LNCAP (cell line): ENCODE data around the gene KNTC1.

Source experiments
- TF ChIP-seq, protein P1 (sequence below): fragments of 450-650 bp; IDR thresholded peaks from 2 replicates; pipeline ENCODE4 v1.5.1; 2017; ENCODE audit warnings: mild to moderate bottlenecking

KNTC1 gene, protein sequence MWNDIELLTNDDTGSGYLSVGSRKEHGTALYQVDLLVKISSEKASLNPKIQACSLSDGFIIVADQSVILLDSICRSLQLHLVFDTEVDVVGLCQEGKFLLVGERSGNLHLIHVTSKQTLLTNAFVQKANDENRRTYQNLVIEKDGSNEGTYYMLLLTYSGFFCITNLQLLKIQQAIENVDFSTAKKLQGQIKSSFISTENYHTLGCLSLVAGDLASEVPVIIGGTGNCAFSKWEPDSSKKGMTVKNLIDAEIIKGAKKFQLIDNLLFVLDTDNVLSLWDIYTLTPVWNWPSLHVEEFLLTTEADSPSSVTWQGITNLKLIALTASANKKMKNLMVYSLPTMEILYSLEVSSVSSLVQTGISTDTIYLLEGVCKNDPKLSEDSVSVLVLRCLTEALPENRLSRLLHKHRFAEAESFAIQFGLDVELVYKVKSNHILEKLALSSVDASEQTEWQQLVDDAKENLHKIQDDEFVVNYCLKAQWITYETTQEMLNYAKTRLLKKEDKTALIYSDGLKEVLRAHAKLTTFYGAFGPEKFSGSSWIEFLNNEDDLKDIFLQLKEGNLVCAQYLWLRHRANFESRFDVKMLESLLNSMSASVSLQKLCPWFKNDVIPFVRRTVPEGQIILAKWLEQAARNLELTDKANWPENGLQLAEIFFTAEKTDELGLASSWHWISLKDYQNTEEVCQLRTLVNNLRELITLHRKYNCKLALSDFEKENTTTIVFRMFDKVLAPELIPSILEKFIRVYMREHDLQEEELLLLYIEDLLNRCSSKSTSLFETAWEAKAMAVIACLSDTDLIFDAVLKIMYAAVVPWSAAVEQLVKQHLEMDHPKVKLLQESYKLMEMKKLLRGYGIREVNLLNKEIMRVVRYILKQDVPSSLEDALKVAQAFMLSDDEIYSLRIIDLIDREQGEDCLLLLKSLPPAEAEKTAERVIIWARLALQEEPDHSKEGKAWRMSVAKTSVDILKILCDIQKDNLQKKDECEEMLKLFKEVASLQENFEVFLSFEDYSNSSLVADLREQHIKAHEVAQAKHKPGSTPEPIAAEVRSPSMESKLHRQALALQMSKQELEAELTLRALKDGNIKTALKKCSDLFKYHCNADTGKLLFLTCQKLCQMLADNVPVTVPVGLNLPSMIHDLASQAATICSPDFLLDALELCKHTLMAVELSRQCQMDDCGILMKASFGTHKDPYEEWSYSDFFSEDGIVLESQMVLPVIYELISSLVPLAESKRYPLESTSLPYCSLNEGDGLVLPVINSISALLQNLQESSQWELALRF (N-terminal part only)

DNA sequence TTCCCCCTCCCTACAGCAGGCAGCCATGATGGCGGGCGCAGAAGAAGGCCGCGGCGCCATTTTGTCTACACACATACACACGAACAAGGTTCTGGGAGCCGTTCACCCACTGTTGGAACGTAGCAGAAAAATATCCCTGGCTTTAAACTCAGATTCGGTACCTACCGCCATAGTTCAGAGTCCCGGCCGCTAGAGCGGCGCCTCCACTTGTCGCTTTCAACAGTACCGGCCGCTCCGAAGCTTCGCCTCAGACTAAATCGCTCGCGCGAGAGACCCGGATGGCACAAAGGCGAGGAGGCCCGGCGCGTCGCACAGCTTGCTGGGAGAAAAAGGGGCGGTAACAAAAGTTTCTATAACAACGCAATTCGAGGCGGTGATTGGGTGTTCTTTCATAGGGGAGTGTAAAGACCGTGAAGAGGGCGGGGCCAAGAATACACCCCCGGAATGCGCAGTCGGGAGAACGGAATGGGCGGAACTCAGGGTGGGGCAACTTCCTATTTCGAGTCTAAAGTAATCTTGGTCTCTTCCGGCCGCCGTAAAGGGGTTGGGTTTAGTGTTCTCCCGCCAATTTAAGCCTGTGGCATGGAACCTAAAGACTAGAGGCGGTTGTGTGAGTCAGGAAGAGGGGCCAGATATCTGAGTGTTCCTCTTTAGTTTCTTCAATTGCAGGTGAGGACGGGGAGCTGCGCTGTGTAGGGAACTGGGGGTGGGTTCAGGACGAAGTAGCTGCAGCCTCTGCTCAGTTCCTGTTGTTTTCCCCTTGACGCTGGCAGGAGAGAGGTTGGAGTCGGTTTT lies at the start of gene KNTC1, which contains the start of gene RSRC2:
Gene KNTC1, plus strand, starts transcription at position 567 of the 795 bp plus-strand sequence. CDS start 2,815 bp downstream, outside the sequence.
Gene RSRC2, minus strand, starts transcription at position 254 of the 795 bp plus-strand sequence. Its CDS starts 83 bp downstream, at position 171.
- TF ChIP-seq, protein P1, sequence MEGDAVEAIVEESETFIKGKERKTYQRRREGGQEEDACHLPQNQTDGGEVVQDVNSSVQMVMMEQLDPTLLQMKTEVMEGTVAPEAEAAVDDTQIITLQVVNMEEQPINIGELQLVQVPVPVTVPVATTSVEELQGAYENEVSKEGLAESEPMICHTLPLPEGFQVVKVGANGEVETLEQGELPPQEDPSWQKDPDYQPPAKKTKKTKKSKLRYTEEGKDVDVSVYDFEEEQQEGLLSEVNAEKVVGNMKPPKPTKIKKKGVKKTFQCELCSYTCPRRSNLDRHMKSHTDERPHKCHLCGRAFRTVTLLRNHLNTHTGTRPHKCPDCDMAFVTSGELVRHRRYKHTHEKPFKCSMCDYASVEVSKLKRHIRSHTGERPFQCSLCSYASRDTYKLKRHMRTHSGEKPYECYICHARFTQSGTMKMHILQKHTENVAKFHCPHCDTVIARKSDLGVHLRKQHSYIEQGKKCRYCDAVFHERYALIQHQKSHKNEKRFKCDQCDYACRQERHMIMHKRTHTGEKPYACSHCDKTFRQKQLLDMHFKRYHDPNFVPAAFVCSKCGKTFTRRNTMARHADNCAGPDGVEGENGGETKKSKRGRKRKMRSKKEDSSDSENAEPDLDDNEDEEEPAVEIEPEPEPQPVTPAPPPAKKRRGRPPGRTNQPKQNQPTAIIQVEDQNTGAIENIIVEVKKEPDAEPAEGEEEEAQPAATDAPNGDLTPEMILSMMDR = no peak

DNA sequence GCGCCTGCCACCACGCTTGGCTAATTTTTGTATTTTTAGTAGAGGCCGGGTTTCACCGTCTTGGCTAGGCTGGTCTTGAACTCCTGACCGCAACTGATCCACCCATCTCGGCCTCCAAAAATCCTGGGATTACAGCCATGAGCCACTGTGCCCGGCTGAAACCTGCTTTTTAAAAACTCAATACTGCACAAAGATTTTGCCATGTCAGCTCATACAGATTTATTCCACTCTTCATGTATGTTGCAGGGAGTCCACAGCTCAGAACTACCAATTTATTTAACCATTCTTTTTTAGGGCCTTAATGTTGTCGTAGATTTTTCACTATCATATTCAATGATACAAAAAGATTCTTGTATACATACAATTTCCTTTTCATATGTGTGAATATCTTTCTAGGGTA lies 46.3 kb upstream of the KNTC1 start:
- TF ChIP-seq, protein P1 = no peak

DNA sequence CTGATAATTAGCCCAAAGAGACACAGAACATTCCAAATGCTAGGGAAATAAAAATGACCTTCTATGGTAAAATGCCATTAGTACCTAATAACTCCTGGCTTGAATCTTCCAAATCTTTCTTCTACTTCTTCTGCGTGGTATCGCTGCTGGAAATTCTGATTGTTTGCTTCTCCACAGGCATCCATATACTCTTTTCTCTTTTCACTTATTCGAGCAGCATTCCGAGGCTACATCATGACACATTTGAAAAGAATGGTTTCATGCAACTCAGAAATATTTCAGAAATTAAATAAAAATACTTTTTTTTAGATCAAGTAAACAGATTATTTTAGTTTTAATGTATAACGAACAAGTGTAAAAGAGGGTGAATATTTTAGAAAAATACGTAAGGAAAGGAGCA lies 45.2 kb upstream of the KNTC1 start:
- TF ChIP-seq, protein P1 = no peak

DNA sequence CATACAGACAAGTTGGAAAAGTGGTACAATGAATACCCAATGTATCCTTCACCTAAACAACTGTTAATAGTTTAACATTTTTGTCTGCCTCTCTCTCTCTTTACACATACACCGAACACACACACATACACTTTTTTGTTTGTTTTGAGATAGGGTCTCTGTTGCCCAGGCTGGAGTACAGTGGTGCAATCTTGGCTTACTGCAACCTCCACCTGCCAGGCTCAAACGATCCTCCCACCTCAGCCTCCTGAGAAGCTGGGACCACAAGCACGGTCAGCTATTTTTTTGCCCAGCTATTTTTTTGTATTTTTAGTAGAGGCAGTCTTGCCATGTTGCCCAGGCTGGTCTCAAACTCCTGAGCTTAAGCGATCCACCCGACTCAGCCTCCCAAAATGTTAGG lies 43.1 kb upstream of the KNTC1 start:
- TF ChIP-seq, protein P1 = no peak

DNA sequence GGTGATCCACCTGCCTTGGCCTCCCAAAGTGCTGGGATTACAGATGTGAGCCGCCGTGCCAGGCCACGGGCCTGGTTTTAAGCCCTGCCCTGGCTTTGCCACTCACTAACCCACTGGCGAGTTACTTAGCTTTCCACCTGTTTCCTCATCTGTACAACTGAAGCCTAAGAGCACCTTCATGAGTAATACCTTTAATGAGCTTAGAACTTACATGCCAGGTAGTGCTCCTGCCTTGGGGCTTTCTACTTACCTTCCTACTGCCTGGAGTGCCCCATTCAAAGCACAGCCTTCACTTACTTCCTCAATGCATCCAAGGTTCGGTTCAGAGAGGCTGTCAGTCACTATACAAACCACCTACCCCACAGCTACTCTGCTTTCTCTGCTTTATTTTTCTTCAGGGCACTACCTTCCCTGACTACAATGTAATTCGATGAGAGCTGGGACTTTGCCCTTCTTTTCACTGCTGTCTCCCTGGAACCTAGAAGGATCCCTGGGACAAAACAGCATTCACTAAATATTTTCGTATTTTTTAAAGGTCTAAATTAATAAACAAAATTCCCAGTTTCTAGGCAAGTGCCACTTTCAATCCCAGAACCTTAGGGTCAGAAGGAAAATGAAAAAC lies 40.1 kb upstream of the KNTC1 start:
- TF ChIP-seq, protein P1 = no peak

DNA sequence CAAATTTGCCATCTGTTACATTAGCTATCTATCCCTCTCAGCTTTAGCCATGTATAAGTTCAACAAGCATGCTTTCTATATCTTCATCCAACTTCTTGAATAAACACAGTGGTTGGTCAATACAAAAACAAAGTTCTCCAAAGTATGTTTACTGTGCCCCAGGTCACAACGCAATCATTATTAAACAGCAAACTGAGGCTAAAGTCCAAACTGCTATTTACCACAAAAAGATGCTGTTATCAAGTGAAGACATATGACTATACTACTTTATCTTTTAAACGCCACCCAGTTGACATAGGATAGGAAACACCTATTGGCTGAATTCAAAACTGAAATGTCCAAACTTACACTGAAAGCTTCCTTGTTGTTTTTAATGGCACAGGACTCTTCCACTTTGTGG lies 38.0 kb upstream of the KNTC1 start:
- TF ChIP-seq, protein P1 = no peak
